Measurements from ENCODE around the gene BPIFB3. TPM values are rescaled to one million over a fixed set of nuclear protein-coding genes. Genes with fewer than 3 reads are reported as not detected.

BPIFB3 gene
- total and polyA plus RNA-seq, 2 of the 13 experiments (the other 11 are each of a cell fraction or from before 2014, with no cell fraction given), result 0.09 TPM; not detected in 1

- 0 out of 2 replicates have a peak, but pooled peaks have one; percentile 27 for TF ChIP-seq ZNF205 (CRISPR knock-in tag; IDR thresholded peaks at IDR 0.05)
- peak; percentile 37; the same call in 1 of the 2 replicates for TF ChIP-seq RERE (CRISPR knock-in tag; IDR thresholded peaks at IDR 0.05; ENCODE audit: low read depth)
- 0 out of 2 replicates have a peak, but pooled peaks have one; percentile 70 for TF ChIP-seq ZNF333 (CRISPR knock-in tag; IDR thresholded peaks at IDR 0.05; ENCODE audit: borderline replicate concordance)
- TF ChIP-seq, protein P1, sequence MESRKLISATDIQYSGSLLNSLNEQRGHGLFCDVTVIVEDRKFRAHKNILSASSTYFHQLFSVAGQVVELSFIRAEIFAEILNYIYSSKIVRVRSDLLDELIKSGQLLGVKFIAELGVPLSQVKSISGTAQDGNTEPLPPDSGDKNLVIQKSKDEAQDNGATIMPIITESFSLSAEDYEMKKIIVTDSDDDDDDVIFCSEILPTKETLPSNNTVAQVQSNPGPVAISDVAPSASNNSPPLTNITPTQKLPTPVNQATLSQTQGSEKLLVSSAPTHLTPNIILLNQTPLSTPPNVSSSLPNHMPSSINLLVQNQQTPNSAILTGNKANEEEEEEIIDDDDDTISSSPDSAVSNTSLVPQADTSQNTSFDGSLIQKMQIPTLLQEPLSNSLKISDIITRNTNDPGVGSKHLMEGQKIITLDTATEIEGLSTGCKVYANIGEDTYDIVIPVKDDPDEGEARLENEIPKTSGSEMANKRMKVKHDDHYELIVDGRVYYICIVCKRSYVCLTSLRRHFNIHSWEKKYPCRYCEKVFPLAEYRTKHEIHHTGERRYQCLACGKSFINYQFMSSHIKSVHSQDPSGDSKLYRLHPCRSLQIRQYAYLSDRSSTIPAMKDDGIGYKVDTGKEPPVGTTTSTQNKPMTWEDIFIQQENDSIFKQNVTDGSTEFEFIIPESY (CRISPR knock-in tag; IDR thresholded peaks at IDR 0.05), result peak; percentile 85
- 0 out of 2 replicates have a peak, but pooled peaks have one; percentile 26 for TF ChIP-seq FOXO1 (CRISPR knock-in tag; IDR thresholded peaks at IDR 0.05)
- TF ChIP-seq REST (IDR thresholded peaks at IDR 0.05; ENCODE audit: borderline replicate concordance in 1 of 2, low read depth in 1 of 2, low read length in 2 of 2), result 0 out of 4 replicates have a peak, but pooled peaks of 1 of the 2 experiments have one; percentile 8
- peak; percentile 79; the same call in 1 of the 2 replicates for TF ChIP-seq FLYWCH1 (CRISPR knock-in tag; IDR thresholded peaks at IDR 0.05)
- no peak; the same call in 1 of the 2 replicates for TF ChIP-seq ZNF841 (CRISPR knock-in tag; IDR thresholded peaks at IDR 0.05; ENCODE audit: borderline replicate concordance)
- TF ChIP-seq TCF12 (IDR thresholded peaks at IDR 0.05), result no peak
- peak; percentile 22; the same call in 1 of the 2 replicates for TF ChIP-seq TCF12 (CRISPR knock-in tag; IDR thresholded peaks at IDR 0.05)
- TF ChIP-seq ZFP36L2 (CRISPR knock-in tag; IDR thresholded peaks at IDR 0.05), result 0 out of 2 replicates have a peak, but pooled peaks have one; percentile 70
- TF ChIP-seq HIVEP1 (CRISPR knock-in tag; IDR thresholded peaks at IDR 0.05), result no peak
- no peak for TF ChIP-seq ZNF850 (CRISPR knock-in tag; conservative IDR thresholded peaks at IDR 0.05)
- TF ChIP-seq ATF4 (CRISPR knock-in tag; IDR thresholded peaks at IDR 0.05), result peak in 1 of 2 experiments; percentile 15; a peak in 1 of 4 replicates
- 0 out of 2 replicates have a peak, but pooled peaks have one; percentile 50 for TF ChIP-seq ARHGAP35 (CRISPR knock-in tag; IDR thresholded peaks at IDR 0.05; ENCODE audit: borderline replicate concordance)
Observed at GRCh38 chr20:33008336-33009213, 45.1 kb upstream of the BPIFB3 start (continued).
